ENCODE data around the gene ECE2. TPM values are rescaled to one million over a fixed set of nuclear protein-coding genes. Genes with fewer than 3 reads are reported as not detected.
A peak's percentile ranks its signal among the peaks of the same experiment; 100 is the strongest.

The ECE2 gene
- total RNA-seq, 1 experiment from 2014 or later = not detected

DNA sequence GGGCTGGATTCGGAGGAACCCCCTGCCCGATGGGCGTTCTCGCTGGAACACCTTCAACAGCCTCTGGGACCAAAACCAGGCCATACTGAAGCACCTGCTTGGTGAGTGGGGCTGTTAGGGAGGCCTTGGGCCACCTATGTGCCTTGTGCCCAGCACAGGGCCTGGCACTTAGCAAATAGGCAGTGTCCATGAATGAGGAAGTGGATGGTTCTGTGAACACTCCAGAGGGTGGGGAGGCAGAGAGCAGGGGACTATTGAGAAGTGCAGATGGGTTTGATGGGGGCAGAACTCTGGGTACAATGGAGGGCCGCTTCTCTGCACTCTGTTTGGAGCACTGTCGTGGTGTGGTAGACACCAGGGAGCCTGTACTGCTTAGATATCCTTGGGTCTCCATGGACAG lies 1.5 kb downstream of the ECE2 start:
- no peak for DNase-seq
- Histone ChIP-seq H3K27me3 (ENCODE audit: control insufficient read depth, insufficient read depth, low read length) (peaks cover 32% of the 10 kb centered on the region), H3K4me3 (ENCODE audit: insufficient read depth, low read depth, low read length) (no peak overlapping the region), H3K36me3 (replicated peaks; ENCODE audit: control insufficient read depth, insufficient read depth, low read length) (no peaks in the 10 kb centered on the region)

- H3K27me3 ChIP-seq (ENCODE audit: control insufficient read depth, insufficient read depth, low read length) = peaks cover 2% of the 10 kb centered on the region; the same call in 1 of the 2 replicates
- no peak overlapping the region for H3K4me3 ChIP-seq (ENCODE audit: insufficient read depth, low read depth, low read length)
- no peak for DNase-seq
- no peaks in the 10 kb centered on the region for H3K36me3 ChIP-seq (replicated peaks; ENCODE audit: control insufficient read depth, insufficient read depth, low read length)
These were observed 7.1 kb downstream of the ECE2 start for GRCh38 chr3:184282941-184283340.

DNA sequence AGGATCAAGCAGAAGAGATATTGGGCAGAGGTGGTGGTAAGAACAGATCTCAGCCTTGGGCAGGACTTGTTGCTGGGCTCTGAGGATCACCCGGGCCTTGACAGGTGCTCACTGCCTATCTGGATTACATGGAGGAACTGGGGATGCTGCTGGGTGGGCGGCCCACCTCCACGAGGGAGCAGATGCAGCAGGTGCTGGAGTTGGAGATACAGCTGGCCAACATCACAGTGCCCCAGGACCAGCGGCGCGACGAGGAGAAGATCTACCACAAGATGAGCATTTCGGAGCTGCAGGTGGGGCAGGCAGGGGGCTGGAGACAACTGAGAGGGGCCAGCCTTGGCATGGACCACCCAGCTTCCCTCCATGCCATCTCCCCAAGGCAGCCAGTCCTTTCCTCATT lies 7.9 kb downstream of the ECE2 start:
- no peak for DNase-seq
- H3K36me3 ChIP-seq (replicated peaks; ENCODE audit: control insufficient read depth, insufficient read depth, low read length) = no peaks in the 10 kb centered on the region
- H3K27me3 ChIP-seq (ENCODE audit: control insufficient read depth, insufficient read depth, low read length) = no peaks in the 10 kb centered on the region; the same call in 1 of the 2 replicates
- no peak overlapping the region for H3K4me3 ChIP-seq (ENCODE audit: insufficient read depth, low read depth, low read length)

- Histone ChIP-seq H3K4me3 (ENCODE audit: insufficient read depth, low read depth, low read length) (no peak overlapping the region), H3K27me3 (ENCODE audit: control insufficient read depth, insufficient read depth, low read length) (peaks cover 2% of the 10 kb centered on the region; the same call in 1 of the 2 replicates), H3K36me3 (replicated peaks; ENCODE audit: control insufficient read depth, insufficient read depth, low read length) (no peaks in the 10 kb centered on the region)
- DNase-seq = peak; percentile 95
These were observed 8.9 kb downstream of the ECE2 start for GRCh38 chr3:184284696-184285095.

- H3K27me3 ChIP-seq (ENCODE audit: control insufficient read depth, insufficient read depth, low read length) = peaks cover 2% of the 10 kb centered on the region; the same call in 1 of the 2 replicates
- H3K4me3 ChIP-seq (ENCODE audit: insufficient read depth, low read depth, low read length) = no peak overlapping the region
- DNase-seq = peak; percentile 92
- H3K36me3 ChIP-seq (replicated peaks; ENCODE audit: control insufficient read depth, insufficient read depth, low read length) = no peaks in the 10 kb centered on the region
These were observed 13.7 kb downstream of the ECE2 start for GRCh38 chr3:184289426-184289938.

- Histone ChIP-seq H3K36me3 (replicated peaks; ENCODE audit: control insufficient read depth, insufficient read depth, low read length) (no peaks in the 10 kb centered on the region), H3K4me3 (ENCODE audit: insufficient read depth, low read depth, low read length) (no peak overlapping the region), H3K27me3 (ENCODE audit: control insufficient read depth, insufficient read depth, low read length) (peaks cover 2% of the 10 kb centered on the region; the same call in 1 of the 2 replicates)
- DNase-seq = peak; percentile 71
These were observed 14.5 kb downstream of the ECE2 start for GRCh38 chr3:184290331-184290730.

DNA sequence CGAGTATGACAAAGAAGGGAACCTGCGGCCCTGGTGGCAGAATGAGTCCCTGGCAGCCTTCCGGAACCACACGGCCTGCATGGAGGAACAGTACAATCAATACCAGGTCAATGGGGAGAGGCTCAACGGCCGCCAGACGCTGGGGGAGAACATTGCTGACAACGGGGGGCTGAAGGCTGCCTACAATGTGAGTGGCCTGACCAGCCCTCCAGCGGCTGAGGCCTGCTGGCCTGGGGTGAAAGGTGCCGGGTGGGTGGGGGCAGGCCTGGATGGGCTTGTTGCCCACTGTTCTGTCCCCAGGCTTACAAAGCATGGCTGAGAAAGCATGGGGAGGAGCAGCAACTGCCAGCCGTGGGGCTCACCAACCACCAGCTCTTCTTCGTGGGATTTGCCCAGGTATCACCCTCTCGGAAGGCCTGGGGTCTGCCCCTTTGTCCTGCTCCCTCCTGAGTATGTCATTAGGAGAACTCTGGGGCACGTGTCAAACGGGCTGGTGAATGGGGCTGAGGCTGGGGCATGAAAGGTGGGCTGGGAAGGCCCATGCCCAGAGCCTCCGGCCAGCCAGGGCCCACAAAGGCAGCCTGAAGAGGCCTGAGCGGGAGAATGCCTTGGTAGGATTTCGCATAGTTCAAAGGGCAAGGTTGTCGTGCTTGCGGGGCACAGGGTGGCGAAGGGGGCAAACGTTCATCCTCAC lies 15.4 kb downstream of the ECE2 start:
- H3K36me3 ChIP-seq (replicated peaks; ENCODE audit: control insufficient read depth, insufficient read depth, low read length) = no peaks in the 10 kb centered on the region
- H3K27me3 ChIP-seq (ENCODE audit: control insufficient read depth, insufficient read depth, low read length) = peaks cover 2% of the 10 kb centered on the region; the same call in 1 of the 2 replicates
- DNase-seq = no peak
- H3K4me3 ChIP-seq (ENCODE audit: insufficient read depth, low read depth, low read length) = no peak overlapping the region

DNA sequence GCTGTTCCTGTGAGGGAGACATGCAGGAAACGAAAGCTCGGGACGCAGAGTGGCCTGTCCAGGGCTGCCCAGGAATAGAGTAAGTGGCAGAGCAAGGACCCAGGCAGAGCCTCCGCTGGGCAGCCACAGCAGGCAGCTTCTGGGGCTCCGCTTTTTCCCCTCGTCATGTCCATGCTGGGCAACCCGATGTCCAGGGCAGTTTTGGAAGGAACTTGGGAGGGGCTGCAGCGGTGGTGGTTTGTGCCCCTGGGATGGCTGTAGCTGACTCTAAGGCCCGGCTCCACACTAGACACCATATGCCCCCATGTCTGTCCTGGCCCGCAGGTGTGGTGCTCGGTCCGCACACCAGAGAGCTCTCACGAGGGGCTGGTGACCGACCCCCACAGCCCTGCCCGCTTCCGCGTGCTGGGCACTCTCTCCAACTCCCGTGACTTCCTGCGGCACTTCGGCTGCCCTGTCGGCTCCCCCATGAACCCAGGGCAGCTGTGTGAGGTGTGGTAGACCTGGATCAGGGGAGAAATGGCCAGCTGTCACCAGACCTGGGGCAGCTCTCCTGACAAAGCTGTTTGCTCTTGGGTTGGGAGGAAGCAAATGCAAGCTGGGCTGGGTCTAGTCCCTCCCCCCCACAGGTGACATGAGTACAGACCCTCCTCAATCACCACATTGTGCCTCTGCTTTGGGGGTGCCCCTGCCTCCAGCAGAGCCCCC lies 16.1 kb downstream of the ECE2 start:
- Histone ChIP-seq H3K27me3 (ENCODE audit: control insufficient read depth, insufficient read depth, low read length) (peaks cover 2% of the 10 kb centered on the region; the same call in 1 of the 2 replicates), H3K4me3 (ENCODE audit: insufficient read depth, low read depth, low read length) (no peak overlapping the region), H3K36me3 (replicated peaks; ENCODE audit: control insufficient read depth, insufficient read depth, low read length) (no peaks in the 10 kb centered on the region)
- no peak for DNase-seq

GRCh38 chr3:184295771-184296170 lies 19.9 kb downstream of the ECE2 start:
- no peak overlapping the region for H3K4me3 ChIP-seq (ENCODE audit: insufficient read depth, low read depth, low read length)
- H3K27me3 ChIP-seq (ENCODE audit: control insufficient read depth, insufficient read depth, low read length) = no peaks in the 10 kb centered on the region; the same call in 1 of the 2 replicates
- DNase-seq = no peak
- peaks cover 5% of the 10 kb centered on the region for H3K36me3 ChIP-seq (replicated peaks; ENCODE audit: control insufficient read depth, insufficient read depth, low read length)

DNA sequence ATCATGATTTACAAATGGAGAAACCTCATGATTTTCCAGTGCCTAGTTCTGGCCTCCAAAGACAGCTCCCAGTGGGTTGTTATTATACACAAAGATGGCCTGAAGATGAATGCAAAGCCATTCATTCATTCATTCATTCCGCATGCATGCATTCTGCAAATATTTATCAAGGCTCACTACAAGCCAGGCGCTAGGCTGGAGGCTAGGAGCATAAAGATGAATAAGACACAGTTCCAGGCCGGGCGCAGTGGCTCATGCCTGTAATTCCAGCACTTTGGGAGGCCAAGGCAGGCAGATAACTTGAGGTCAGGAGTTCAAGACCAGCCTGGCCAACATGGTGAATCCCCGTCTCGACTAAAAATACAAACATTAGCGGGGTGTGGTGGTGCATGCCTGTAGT lies 20.8 kb downstream of the ECE2 start:
- DNase-seq = no peak
- Histone ChIP-seq H3K27me3 (ENCODE audit: control insufficient read depth, insufficient read depth, low read length) (no peaks in the 10 kb centered on the region; the same call in 1 of the 2 replicates), H3K4me3 (ENCODE audit: insufficient read depth, low read depth, low read length) (no peak overlapping the region), H3K36me3 (replicated peaks; ENCODE audit: control insufficient read depth, insufficient read depth, low read length) (peaks cover 11% of the 10 kb centered on the region)

DNA sequence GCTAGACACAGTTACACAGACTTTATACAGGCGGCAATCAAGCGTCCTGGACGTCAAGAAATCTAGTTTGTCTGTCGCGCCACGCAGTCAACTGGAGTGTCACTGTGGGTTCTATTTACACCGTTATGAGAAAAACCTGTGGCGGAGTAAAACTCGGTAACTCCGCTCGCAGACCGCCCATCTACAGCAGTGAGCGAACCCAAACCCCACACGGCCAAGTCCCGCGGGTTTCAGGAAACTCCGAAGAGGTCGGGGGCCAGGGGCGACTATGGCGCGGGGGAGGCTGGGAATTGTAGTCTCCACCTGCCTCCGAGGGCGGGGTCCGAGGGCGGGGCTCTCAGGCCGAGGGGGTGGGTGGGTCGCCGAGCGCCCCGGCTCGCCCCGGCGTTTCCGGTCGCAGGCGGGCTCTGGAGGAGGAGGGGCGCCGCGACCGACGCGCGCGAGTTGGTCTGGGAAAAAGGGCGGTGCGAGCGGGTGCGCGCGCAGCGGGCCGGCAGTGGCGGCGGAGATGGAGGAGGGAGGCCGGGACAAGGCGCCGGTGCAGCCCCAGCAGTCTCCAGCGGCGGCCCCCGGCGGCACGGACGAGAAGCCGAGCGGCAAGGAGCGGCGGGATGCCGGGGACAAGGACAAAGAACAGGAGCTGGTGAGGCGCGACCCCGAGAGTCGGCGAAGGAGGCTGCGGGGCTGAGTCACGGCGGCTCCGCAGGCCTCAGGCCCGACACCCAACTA lies 23.1 kb downstream of the ECE2 start, which contains the start of gene PSMD2:
Gene PSMD2, plus strand, starts transcription at position 483 of the 729 bp plus-strand sequence. Its CDS starts 26 bp downstream, at position 509.
- Histone ChIP-seq H3K27me3 (ENCODE audit: control insufficient read depth, insufficient read depth, low read length) (no peaks in the 10 kb centered on the region; the same call in 1 of the 2 replicates), H3K36me3 (replicated peaks; ENCODE audit: control insufficient read depth, insufficient read depth, low read length) (peaks cover 33% of the 10 kb centered on the region), H3K4me3 (ENCODE audit: insufficient read depth, low read depth, low read length) (peak within 1 kb of the TSS; percentile 92)
- peak; percentile 100 for DNase-seq

- peak; percentile 41 for DNase-seq
- peaks cover 39% of the 10 kb centered on the region for H3K36me3 ChIP-seq (replicated peaks; ENCODE audit: control insufficient read depth, insufficient read depth, low read length)
- no peaks in the 10 kb centered on the region; the same call in 1 of the 2 replicates for H3K27me3 ChIP-seq (ENCODE audit: control insufficient read depth, insufficient read depth, low read length)
- H3K4me3 ChIP-seq (ENCODE audit: insufficient read depth, low read depth, low read length) = peak overlapping the region; percentile 92
These were observed 23.9 kb downstream of the ECE2 start for GRCh38 chr3:184299488-184300377.

DNA sequence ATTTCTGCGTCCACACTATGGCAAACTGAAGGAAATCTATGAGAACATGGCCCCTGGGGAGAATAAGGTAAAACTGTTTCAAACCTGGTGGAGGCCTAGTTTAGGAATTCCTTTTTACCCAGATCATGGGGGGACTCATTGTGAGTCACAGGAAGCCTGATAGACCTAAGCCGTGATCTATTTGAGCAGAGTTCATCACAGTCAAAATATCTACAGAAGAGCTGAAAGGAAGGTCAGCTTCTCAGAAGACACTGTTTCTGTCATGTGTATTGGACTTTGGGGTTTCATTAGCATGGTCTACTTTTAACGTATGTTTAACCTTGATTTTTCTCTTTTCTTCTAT lies 24.5 kb downstream of the ECE2 start:
- DNase-seq = no peak
- no peak overlapping the region; the same call in 1 of the 2 replicates for H3K4me3 ChIP-seq (ENCODE audit: insufficient read depth, low read depth, low read length)
- H3K27me3 ChIP-seq (ENCODE audit: control insufficient read depth, insufficient read depth, low read length) = no peaks in the 10 kb centered on the region; the same call in 1 of the 2 replicates
- peaks cover 39% of the 10 kb centered on the region for H3K36me3 ChIP-seq (replicated peaks; ENCODE audit: control insufficient read depth, insufficient read depth, low read length)
